GM21515 (cell line): ENCODE results near the gene C20orf141.
"Not testable (repeated sequence)": the region's sequence is repeated elsewhere in the genome, so short reads cannot be mapped to it uniquely, and the experiment has no call there.

Source experiments
- ATAC-seq: cut with Tn5 transposase; IDR thresholded peaks from one replicate; pipeline ENCODE4 v1.9.1; 2021; ENCODE audit not compliant: unreplicated experiment

Gene C20orf141

DNA sequence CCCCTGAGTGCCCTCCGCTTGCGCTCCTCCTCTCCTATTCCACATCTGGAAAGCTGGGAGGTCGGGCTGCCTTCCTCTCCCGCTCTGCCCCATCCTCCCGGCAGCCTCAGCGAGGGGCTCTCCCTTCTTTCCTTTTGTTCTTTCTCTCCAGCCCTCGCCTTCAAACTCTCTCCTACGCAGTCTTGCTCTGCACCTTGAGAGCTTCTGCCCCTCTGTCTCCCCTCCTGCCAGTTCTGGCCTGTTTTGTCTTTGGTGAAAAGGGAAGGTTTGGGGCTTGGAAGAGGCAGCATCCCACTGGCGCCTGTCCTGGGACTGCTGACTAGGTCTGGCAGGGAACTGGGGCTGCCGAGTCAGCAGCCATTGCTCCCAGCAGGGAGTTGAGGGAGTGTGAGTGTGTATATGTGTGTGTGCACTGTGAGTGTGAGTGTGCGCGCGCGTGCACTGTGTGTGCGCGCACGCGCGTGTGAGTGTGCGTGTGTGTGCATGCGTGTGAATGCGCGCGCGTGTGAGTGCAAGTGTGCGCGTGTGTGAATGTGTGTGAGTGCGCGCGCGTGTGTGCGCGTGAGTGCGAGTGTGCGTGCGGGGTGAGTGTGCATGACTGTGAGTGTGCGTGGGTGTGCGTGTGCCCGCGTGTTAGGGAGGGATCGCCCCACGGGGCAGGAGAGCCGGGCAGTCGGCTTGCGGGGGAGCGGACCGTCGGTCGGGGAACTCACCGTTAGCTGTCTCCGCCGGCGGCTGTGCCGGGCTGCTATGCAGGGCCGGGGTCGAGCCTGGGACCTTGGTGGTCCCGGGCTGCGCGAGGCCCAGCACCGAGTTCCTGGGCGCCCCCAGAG lies 14.9 kb upstream of the C20orf141 start:
- no peak for ATAC-seq

GRCh38 chr20:2800521-2801285 lies 14.1 kb upstream of the C20orf141 start, which contains the start of gene CPXM1:
Gene CPXM1 (minus strand): TSS chr20:2800627. CDS start chr20:2800572, 55 bp downstream.
- ATAC-seq: no peak

- ATAC-seq: no peak
Measured at GRCh38 chr20:2801286-2801728, 13.5 kb upstream of the C20orf141 start.

DNA sequence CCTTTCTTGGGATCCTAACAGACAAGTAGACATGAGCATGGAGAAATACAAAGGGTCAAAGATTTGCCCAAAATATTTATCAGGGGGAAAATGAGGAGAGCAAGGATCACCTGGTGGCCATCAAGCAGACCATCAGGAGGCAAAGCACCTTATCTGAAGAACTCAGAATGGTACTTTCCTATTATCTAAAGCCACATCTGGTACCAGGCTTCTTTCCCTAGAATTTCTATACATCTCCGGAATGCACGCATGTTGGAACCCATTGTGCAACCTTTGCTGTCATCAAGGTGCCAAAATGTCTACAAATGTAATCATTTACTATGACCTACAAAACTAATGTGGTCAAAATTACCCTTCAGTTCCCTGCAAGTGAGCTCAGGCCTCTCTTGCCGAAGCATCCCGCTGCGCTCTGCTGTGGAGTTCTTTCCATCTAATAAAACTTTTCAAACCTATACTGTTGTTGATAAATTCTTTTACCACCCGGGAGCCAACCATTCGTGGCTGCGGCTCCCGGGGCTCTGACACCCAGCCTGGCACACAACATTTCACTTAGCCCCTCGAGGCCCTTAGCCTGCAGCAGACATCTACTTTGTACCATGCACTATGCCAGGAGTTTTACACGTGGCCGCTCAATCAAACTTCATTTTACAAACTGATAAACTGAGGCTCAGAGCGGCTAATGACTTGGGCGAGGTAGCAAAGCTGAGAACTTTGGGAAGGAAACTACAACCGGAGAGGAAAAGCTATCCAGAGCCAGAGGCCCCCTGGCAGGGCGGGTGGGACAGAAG lies 10.6 kb upstream of the C20orf141 start:
- ATAC-seq: no peak

GRCh38 chr20:2804852-2805688 lies 9.7 kb upstream of the C20orf141 start:
- no peak for ATAC-seq

- no peak for ATAC-seq
Measured at GRCh38 chr20:2805689-2806350, 9.0 kb upstream of the C20orf141 start.

DNA sequence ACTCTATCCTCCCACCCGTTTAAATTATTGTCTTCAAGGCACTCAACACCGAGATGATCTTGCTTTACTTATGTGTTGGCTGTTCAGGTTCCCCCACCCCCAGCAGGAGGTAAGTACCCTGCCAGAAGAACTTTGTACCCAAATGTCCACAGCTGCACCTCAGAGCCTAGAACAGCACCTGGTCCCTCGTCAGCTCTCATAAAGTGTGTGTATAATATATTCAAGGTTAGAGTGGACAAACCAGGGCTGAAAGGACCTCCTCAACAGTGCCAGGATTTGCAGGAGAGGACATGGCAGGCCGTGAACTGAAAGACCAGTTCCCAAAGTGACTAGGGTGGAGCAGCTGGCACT lies 8.5 kb upstream of the C20orf141 start:
- no peak for ATAC-seq

DNA sequence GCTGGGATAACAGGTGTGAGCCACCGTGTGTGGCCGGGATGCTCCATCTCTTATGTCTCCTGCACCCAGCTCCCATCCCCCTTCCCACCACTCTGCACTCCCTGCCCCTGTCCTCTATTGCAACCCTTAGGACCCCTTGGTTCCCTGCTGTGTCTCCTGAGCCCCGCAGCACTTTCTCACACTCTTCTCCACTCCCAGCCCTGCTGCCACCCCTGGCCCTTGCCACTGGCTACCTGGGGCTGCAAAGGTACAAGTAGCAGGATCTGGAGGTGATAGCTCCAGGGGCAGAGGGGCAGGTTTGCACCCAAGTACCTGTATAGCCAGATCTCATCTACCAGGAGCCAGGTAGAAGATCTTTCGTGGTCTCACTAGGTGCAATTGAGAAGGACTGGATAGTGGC lies 7.8 kb upstream of the C20orf141 start:
- no peak for ATAC-seq

DNA sequence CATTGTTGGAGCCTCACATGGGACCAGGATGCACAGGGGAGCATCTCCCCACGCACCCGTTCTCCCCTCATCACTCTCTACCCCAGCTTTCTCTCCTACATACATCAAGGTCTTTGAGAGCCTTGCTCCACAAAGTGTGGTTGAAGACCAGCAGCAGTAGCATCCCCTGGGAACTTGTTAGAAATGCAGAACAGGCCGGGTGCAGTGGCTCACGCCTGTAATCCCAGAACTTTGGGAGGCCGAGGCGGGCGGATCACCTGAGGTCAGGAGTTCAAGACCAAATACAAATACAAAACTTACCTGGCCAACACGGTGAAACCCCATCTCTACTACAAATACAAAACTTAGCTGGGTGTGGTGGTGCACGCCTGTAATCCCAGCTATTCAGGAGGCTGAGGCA lies 6.9 kb upstream of the C20orf141 start:
- ATAC-seq: not testable (repeated sequence)

DNA sequence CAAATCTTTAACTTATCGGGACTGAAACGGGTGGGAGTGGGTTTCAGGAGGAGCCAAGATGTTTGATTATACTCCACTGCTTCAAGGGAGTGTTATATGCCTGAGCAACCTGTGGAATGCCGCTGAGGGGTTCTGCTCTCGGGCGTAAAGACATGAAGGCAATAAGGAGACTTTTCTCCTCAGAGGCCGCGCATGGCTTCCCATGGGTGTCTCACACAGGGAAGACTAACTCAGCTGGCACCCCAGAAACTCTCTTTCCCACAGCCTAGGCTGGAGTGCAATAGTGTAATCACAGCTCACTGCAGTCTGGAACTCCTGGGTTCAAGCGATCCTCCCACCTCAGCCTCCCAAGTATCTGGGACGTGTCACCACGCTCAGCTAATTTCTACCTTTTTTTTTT lies 5.1 kb upstream of the C20orf141 start:
- ATAC-seq: no peak

- no peak for ATAC-seq
Measured at GRCh38 chr20:2812189-2812588, 2.6 kb upstream of the C20orf141 start.

DNA sequence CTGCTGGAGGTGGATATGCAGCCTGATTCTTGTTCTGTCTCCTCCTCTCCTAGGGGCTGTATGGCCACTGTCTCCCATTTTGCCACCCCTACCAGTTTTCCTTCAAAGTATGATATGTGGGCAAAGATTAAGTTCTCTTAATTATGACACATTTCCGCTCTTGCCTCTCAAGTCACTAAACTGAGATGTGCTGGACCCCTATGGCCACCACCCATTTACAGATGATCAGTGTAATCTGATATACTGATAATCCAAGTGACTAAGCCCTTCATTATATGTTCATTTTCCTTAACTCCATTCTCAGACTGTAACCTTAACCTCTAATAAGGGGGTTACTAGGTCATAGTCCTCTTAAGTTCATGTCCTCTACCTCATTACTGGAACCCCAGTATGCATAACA lies 711 bp upstream of the C20orf141 start:
- no peak for ATAC-seq

DNA sequence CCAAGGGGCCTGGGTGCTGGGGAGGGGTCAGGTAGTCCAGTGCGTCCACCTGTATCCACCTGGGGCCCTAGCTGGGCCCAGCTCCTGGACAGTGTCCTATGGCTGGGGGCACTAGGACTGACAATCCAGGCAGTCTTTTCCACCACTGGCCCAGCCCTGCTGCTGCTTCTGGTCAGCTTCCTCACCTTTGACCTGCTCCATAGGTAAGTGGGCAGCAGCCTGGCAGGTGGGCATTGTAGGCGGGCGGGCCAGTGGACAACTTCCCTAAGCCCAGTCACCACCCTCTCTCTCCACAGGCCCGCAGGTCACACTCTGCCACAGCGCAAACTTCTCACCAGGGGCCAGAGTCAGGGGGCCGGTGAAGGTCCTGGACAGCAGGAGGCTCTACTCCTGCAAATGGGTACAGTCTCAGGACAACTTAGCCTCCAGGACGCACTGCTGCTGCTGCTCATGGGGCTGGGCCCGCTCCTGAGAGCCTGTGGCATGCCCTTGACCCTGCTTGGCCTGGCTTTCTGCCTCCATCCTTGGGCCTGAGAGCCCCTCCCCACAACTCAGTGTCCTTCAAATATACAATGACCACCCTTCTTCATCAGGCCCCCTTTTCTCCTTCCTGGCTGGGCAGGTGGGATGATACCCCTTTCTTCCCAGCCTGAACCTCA lies 584 bp downstream of the C20orf141 start:
- no peak for ATAC-seq

DNA sequence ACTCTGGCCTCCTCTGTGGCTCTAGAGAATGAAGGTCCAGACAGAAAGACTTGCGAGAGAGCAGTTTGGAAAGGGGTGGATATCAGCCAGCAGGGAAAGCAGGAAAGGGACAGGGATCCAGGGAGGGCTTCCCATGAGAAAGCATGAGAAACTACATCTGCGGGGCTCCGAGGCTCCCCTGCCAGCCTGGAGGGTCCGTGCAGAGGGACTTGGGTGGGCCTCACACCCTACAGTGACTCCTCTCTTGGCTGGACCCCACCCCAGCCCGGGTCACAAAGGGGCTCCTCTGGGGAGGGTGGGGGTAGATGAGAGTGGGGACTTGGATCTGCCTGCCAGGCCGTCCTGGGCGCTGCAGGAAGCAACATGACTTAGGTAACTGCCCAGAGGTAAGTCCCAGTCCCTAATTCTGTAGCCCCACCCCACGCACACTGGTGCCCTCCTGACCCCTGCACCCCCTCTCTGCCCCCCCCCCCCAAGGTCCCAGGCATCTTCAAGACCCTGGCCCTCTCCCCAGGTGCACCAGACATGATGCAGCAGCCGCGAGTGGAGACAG lies 1.3 kb downstream of the C20orf141 start, which contains the start of gene TMEM239:
Gene TMEM239, plus strand, starts transcription at position 335 of the 553 bp plus-strand sequence. Its CDS starts 191 bp downstream, at position 526.
- no peak for ATAC-seq

DNA sequence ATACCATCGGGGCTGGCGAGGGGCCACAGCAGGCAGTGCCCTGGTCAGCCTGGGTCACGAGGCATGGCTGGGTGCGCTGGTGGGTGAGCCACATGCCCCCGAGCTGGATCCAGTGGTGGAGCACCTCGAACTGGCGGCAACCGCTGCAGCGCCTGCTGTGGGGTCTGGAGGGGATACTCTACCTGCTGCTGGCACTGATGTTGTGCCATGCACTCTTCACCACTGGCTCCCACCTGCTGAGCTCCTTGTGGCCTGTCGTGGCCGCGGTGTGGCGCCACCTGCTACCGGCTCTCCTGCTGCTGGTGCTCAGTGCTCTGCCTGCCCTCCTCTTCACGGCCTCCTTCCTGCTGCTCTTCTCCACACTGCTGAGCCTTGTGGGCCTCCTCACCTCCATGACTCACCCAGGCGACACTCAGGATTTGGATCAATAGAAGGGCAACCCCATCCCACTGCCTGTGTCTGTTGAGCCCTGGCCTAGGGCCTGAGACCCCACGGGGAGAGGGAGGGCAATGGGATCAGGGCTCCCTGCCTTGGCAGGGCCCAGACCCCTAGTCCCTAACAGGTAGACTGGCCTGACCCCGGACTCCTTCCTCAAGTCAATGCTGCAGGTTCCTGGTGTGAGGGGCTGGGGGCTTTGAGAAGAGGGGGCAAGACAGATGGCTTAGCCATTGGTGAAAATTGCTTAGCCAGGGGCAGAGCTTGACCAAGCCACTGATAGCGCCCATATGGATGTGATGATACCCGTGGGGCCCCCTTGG lies 2.0 kb downstream of the C20orf141 start:
- no peak for ATAC-seq

DNA sequence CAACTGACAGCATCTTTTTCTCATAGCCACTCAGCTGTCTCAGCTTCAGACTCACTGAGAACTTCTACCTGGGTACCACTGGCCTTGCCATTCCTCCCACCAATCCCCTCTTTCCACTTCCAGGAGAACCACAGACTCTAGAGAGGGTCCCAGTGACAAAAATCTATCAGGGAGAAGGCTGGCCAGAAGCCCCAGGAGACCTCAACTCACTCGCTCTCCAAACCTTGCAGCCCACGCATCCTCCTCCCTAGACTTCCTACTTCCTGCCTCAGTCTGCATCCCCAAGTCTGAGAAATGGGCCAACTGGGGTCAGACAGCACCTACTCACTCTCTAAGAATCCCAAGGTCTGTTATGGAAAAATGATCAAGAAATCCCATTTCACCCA lies 2.5 kb downstream of the C20orf141 start:
- no peak for ATAC-seq

GRCh38 chr20:2817891-2818595 lies 3.3 kb downstream of the C20orf141 start:
- no peak for ATAC-seq
